ENCODE measurements around the gene MYRIP.
"Not testable (repeated sequence)": the region's sequence is repeated elsewhere in the genome, so short reads cannot be mapped to it uniquely, and the experiment has no call there.

Gene MYRIP

DNA sequence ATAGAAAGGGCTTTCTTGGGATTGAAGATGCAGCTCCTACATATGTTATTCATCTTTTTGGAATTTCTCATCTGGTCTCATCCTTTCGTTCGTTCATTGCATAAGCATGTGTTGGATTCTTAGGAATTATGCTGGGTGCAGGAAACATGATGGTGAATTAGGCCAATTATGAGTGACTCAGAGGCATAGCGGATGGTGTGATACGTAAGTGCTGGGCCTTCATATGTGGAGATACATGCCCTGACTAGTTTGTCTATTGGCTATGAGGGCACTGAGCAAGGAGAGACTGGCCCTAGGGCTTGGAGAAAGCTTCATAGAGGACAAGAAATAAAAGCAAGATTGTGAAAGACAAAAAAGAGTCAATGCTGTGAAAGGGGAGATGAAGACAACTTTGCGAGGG is 235.1 kb downstream of the MYRIP start:
- no peak for DNase-seq

GRCh38 chr3:40045051-40045450 is 235.6 kb downstream of the MYRIP start:
- no peak for DNase-seq

DNA sequence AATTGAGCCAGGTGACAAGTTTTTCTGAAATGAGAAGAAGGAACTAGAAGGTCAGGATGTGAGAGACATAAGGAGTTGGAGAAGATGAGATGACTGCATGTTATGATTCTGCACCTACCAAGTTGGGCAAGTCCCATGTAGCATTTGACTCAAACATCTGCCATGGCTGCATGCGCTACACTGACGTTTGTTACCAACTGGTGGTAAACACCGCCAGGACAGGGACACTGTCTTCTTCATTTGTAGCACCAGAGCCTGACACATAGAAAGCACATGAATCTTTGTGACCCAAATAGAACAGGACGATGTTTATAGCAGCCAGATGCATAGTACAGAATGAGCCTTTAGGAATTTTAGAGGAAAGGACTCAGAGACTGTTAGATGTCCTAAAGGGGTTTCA is 236.7 kb downstream of the MYRIP start:
- DNase-seq, result no peak

DNA sequence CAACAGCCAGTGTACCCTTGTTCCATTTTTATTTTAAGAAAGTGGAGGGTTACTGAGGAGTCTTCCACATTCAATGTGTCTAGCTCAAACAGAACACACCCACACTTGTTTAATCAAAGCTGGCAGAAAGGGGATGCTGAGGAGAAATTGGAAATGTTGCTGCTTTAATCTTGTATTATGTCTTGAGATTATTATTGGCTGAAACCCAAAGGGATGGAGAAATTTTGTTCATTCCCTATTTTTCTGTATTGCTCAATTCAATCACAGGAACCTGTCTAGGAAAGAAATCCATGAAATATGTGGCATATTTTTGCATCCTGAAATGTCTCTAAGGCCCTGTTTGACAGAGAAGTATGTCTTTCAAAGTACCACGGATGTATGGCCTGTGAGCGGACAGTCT is 238.0 kb downstream of the MYRIP start:
- DNase-seq, result no peak

DNA sequence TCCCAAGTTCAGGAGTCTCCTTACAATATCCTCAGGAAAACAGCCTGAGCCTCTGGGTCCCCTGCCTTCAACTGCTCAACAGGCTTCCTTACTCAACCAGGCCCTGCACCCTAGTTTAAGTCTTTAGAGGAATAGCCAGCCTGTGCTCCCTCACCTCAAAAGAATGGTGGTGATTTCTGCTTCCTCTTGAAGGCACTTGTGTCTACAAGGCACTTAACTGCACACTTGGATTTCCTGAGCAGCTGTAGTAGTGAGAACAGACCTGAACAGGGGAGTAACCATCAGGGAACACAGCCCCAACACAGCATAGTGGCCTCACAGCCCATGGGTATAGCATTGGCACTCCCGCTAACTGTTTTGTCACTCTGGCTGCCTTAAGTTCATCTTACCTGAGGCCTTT is 244.3 kb downstream of the MYRIP start:
- DNase-seq, result no peak

GRCh38 chr3:40054568-40055222 is 245.3 kb downstream of the MYRIP start:
- DNase-seq, result no peak

DNA sequence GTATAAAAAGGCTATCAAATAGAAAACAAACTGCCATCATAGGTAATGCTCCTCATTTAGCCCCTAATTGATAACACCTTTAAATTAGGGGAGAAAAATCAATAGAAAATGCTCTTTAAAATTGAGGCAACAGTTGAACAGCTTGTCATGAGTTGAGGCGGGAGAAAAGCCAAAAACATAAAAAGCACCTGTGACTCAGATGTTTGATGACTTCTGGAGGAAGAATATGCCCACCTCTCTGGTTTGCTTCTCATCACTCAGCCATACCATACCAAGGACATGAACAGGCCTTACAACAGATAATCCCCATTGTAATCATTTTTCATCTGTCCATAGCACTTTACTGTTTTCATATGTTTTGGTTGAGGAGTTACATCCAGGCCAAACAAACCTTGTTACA is 246.0 kb downstream of the MYRIP start:
- no peak for DNase-seq

DNA sequence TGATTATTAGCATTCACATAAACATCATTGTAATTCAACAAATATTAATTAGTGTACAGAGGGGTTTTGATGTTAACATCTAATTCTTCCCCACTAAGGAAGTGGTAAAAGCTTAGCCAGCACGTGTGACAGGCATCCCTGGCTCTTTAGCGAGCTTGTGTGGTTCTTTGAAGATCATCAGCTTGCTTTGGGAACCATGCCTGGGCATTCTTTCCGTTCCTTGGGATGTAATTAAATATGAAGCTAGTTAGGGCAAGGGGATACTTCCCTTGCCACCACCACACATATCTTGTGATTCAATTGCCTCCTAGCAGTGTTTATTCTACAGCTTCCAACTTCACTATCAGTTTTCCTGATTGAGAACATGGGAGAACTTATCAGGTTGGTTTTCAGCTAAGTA is 246.5 kb downstream of the MYRIP start:
- DNase-seq, result no peak

DNA sequence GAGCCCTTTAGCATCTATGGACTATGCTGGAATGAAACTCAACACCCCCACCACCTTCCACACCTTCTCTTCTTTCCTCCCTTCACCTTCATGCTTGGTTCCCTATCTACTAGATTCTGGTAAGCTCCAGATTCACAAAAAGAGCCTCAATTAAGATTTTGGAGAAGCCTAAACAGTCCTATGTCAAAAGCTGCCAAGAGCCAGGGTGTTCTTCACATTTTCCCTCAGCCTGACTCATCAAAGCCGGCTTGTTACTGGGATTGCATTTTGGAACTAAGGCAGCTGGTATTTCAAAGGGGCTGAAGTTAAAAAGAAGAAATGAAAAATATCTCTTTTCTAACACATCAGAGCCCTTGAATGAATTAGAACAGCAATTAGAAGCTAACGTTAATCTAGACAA is 247.7 kb downstream of the MYRIP start:
- no peak for DNase-seq

DNA sequence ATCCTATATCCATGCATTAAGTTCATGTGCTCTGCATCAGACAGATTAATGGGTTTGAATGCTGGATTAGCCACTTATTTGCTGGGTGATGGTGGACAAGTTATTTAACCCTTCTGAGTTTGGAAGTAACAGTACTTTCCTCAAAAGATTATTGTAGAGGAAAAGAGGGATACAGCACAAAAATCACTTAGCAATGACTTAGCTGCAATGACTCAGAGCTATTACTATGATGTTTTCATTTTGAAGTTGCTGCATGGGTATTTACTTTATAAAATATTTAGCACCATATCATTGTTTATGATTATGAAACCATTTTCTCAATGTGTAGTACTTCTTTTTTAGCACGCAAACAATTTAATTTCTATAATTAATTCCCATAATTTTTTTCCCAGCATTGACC is 248.4 kb downstream of the MYRIP start:
- DNase-seq, result no peak

- no peak for DNase-seq
Observed at GRCh38 chr3:40068636-40069035, 259.2 kb downstream of the MYRIP start.

- DNase-seq, result no peak
Observed at GRCh38 chr3:40070816-40071215, 261.4 kb downstream of the MYRIP start.

DNA sequence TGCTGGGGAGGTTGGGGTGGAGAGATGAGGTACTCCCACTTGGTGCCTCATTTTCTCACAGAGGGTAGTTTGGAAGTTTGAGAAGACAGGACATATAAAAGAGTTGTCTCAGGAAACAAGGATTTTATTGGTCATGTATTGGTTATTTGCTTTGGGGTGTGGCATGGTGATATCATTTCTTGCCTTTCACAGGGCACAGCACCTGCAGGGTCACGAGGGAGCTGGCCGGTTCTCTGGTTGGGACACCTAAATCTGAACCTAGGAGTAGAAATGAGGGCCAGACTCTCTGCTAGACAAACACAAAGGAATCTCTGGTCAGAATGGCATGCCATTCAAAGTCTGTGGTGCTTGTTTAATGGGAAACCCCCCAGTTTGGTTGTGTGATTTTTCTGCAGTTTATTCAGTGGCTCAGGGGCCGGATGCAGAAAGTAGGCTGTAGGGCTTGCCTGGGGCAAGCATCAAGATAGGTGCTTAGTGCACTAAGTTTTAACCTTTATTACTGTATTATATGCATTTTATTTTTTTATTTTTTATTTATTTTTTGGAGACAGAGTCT is 262.4 kb downstream of the MYRIP start:
- DNase-seq, result no peak

DNA sequence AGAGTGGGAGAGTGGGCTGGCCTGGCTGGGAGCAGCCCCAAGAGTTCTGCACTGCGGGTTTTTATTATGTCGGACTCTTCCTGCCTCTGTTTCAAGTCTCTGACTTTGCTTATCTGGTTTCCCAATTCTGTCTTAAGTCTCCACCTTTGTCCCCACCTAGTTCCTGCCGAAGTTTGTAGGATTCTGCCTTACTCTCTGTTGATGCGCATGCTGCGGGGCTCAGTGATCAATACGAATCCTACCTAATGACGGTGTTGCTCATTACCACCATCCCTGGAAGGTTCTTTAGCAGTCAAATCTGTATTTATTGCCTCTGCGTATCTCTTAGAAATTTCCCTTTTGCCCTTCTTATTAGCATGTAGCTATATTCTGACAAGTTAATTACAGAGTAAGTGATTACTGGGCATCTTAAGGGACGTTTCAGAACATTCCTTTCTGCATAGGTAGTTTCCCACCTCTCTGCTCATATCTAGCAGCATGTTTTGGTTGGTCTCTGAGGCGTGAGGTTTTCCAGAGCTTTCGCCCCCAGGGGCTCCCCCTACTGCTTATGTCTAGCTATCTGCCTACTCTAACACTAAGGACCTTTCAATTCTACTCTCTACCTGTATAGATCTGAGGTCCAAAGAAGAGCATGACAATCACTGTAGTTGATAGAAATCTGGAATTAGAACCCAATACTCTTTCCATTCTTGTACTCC is 264.1 kb downstream of the MYRIP start:
- DNase-seq, result no peak

DNA sequence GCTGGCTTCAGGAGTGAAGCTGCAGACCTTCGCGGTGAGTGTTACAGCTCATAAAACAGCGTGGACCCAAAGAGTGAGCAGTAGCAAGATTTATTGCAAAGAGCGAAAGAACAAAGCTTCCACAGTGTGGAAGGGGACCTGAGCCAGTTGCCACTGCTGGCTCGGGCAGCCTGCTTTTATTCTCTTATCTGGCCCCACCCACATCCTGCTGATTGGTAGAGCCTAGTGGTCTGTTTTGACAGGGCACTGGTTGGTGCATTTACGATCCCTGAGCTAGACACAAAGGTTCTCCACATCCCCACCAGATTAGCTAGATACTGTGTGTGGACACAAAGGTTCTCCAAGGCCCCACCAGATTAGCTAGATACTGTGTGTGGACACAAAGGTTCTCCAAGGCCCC is 267.7 kb downstream of the MYRIP start:
- not testable (repeated sequence) for DNase-seq

DNA sequence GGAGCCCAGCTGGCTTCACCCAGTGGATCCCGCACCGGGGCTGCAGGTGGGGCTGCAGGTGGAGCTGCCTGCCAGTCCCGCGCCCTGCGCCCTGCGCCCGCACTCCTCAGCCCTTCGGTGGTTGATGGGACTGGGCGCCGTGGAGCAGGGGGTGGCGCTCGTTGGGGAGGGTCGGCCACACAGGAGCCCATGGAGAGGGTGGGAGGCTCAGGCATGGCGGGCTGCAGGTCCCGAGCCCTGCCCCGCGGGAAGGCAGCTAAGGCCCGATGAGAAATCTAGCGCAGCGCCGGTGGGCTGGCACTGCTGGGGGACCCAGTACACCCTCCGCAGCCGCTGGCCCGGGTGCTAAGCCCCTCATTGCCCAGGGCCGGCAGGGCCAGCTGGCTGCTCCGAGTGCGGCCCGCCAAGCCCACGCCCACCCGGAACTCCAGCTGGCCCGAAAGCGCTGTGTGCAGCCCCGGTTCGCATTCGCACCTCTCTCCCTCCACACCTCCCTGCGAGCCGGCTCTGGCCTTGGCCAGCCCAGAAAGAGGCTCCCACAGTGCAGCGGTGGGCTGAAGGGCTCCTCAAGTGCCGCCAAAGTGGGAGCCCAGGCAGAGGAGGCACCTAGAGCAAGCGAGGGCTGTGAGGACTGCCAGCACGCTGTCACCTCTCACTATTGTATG is 268.6 kb downstream of the MYRIP start:
- not testable (repeated sequence) for DNase-seq

- DNase-seq, result no peak
Observed at GRCh38 chr3:40078590-40078989, 269.2 kb downstream of the MYRIP start.

DNA sequence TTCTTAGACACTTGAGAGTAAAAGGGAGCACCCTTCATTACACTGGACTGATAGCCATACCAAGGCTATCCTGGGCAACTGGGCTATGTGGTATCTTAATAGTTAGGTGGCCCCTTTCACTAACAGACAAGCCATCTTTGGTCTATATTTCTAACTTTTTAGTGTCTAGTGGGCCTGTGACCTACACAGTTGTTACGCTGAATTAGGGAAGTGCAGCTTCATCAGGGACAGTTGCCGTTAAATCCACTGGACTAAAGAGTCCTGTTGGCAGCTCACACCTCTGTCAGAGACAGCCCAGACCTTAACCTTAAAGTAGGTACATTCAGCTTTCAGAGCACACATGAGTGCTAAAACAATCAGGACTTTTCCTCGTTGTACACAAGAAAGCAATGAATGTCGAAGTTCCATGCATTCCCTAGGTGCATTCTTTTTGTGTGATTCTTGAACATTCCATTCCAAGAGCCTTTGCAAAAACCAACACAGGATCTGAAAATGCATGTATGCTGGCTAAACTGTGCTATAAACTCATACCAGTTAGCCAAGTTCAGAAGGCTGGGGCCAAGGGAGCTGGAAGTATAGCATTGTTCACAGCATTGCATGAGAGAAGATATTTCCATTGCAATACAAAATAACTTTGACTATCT is 269.9 kb downstream of the MYRIP start:
- no peak for DNase-seq

DNA sequence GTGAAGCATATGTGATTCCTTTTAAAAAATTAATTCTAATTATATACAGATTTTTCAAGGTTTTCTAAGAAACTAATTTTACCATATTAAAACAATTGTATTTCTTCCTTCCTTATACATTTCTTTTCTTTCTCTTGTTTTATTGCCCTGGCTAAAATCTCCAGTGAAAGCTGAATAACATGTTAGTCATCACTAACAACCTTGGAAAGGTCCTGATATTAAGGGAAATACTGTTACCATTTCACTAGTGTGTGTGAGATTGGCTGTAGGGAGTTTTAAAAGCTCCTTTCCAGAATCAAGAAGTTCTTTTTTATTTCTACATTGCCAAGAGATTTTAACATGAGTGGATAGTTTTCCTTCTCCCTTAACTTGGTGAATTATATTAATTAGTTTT is 270.4 kb downstream of the MYRIP start:
- DNase-seq, result no peak

DNA sequence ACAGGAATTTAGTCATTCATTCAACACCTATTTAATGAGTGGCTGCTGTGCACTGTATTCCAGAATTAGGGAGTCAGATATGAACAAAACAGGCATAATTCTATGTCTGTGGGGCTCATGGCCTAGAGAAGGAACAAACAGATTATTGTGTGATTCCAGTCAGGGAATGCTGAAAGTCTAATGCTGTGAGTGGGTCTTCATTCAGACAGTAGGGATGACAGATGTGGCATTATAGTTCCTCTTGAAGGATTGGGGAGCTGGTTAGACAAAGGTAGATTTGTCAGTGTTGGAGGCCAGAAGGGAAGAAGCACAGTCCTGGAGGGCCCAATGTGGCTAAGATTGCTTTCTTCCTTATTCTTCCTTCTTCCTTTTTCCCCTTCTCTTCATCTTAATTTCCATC is 273.7 kb downstream of the MYRIP start:
- no peak for DNase-seq

DNA sequence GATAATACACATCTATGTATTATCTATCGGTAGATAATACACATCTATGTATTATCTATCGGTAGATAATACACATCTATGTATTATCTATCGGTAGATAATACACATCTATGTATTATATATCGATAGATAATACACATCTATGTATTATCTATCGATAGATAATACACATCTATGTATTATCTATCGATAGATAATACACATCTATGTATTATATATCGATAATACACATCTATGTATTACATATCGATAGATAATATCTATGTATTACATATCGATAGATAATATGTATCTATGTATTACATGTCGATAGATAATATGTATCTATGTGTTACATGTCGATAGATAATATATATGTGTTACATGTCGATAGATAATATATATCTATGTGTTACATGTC is 275.0 kb downstream of the MYRIP start:
- DNase-seq, result not testable (repeated sequence)

GRCh38 chr3:40086890-40087883 is 277.8 kb downstream of the MYRIP start:
- no peak for DNase-seq

Measured in activated CD4-positive, alpha-beta T cell treated with anti-CD3 and anti-CD28 coated beads, Interleukin-2, amount 50 U/mL, for 1 hour (primary cell).